Activated B cell treated with CpG ODN at 0.5 μM for 24 hours (primary cell): Measurements from ENCODE around the gene NHEJ1. TPM values are rescaled to one million over a fixed set of nuclear protein-coding genes. Genes with fewer than 3 reads are reported as not detected.
A peak's percentile ranks its signal among the peaks of the same experiment; 100 is the strongest.

Source experiments
- ATAC-seq: fragments of 200-7000 bp; cut with Tn5 transposase; one replicate; pipeline ENCODE4 v1.10.0; 2021; ENCODE audit warnings: low read depth, mild to moderate bottlenecking, moderate library complexity
- CTCF ChIA-PET: fragments of 350-600 bp; sonication (Branson Sonifier 250); formaldehyde crosslinking; loops from one replicate; lab custom pipeline; 2021; ENCODE audit warnings: antibody characterized with exemption; lab: Charles Lee
- POLR2A ChIA-PET: fragments of 350-600 bp; sonication (Branson Sonifier 250); formaldehyde crosslinking; loops from one replicate; lab custom pipeline; 2021; ENCODE audit warnings: antibody characterized with exemption; lab: Charles Lee
- DNase-seq: peaks from one replicate; pipeline ENCODE4 v3.0.0; 2022
- H3K27ac Mint-ChIP-seq: one replicate; pipeline ENCODE4 v1.8.0; 2020; ENCODE audit warnings: mixed read lengths
- H3K27me3 Mint-ChIP-seq: one replicate; pipeline ENCODE4 v1.8.0; 2021; ENCODE audit warnings: mixed read lengths
- H3K36me3 Mint-ChIP-seq: one replicate; pipeline ENCODE4 v1.8.0; 2021; ENCODE audit warnings: low read depth, mixed read lengths
- H3K4me1 Mint-ChIP-seq: one replicate; pipeline ENCODE4 v1.8.0; 2021; ENCODE audit warnings: mixed read lengths
- H3K4me3 Mint-ChIP-seq: one replicate; pipeline ENCODE4 v1.8.0; 2020; ENCODE audit warnings: mild to moderate bottlenecking, mixed read lengths
- H3K9me3 Mint-ChIP-seq: one replicate; pipeline ENCODE4 v1.8.0; 2020; ENCODE audit warnings: mixed read lengths
- intact Hi-C: fragments of 100-400 bp; cut with micrococcal nuclease; formaldehyde crosslinking; loops from one replicate; pipeline ENCODE4 v1.15.1; 2024
- total RNA-seq: library from RNA; stranded (reverse); gene quantifications from 2 replicates; pipeline ENCODE4 v1.2.3, GENCODE V29; 2022
- TF ChIP-seq, protein P1 (sequence below): fragments of 200-600 bp; IDR thresholded peaks from one replicate; pipeline ENCODE4 v1.8.0; 2022; ENCODE audit warnings: antibody characterized with exemption, mild to moderate bottlenecking

The NHEJ1 gene
- total RNA-seq, 1 donor from 2014 or later = 19.1 TPM

DNA sequence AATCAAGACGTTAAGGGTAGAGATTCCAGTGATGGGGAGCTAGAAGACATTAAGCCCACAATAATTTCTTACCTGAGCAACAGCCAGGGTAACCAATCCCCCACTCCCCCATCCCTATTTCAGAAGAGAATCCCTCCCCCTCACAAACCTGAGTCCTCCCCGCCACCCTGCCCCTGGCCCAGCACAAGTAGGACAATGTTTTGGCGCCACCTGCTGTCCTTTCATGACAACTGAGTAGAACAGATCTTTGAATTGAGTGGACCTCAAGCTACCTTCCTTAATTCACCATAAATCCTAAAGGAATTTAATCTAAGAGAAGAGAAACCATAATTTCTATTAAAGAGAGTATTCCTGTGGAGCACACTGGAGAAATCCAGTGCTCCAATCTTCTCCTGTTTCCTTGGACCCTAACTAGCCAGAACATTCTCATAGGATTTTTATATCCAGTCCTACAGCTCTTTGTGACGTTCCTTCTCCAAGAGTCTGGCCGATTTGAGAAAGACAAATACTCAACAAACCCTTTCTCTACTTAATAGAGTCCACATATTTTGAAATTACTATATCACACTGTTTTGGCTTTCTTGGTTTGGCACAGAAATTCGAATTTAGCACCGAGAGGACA lies 41.1 kb downstream of the NHEJ1 start:
- ATAC-seq (peak; percentile 50), DNase-seq (peak; percentile 27)
- TF ChIP-seq, protein P1, sequence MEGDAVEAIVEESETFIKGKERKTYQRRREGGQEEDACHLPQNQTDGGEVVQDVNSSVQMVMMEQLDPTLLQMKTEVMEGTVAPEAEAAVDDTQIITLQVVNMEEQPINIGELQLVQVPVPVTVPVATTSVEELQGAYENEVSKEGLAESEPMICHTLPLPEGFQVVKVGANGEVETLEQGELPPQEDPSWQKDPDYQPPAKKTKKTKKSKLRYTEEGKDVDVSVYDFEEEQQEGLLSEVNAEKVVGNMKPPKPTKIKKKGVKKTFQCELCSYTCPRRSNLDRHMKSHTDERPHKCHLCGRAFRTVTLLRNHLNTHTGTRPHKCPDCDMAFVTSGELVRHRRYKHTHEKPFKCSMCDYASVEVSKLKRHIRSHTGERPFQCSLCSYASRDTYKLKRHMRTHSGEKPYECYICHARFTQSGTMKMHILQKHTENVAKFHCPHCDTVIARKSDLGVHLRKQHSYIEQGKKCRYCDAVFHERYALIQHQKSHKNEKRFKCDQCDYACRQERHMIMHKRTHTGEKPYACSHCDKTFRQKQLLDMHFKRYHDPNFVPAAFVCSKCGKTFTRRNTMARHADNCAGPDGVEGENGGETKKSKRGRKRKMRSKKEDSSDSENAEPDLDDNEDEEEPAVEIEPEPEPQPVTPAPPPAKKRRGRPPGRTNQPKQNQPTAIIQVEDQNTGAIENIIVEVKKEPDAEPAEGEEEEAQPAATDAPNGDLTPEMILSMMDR = no peak
- ChIA-PET CTCF (interaction anchor here (0.7 to 4.4 kb wide), 19 partner anchors 10 to 268 kb away, joined by 3 to 39 read pairs (median 5); no protein-coding TSS in a partner anchor), POLR2A (no interaction called here)
- H3K27ac Mint-ChIP-seq = no peak overlapping the region
- peaks cover 26% of the 10 kb centered on the region for H3K36me3 Mint-ChIP-seq
- no peaks in the 10 kb centered on the region for H3K27me3 Mint-ChIP-seq
- intact Hi-C loops = loop anchor here (1.0 to 5.0 kb wide), 4 partner anchors 61 to 266 kb away; no protein-coding TSS in a partner anchor
- H3K4me1 Mint-ChIP-seq = no peaks in the 10 kb centered on the region
- H3K4me3 Mint-ChIP-seq = no peak overlapping the region
- H3K9me3 Mint-ChIP-seq = no peaks in the 10 kb centered on the region

DNA sequence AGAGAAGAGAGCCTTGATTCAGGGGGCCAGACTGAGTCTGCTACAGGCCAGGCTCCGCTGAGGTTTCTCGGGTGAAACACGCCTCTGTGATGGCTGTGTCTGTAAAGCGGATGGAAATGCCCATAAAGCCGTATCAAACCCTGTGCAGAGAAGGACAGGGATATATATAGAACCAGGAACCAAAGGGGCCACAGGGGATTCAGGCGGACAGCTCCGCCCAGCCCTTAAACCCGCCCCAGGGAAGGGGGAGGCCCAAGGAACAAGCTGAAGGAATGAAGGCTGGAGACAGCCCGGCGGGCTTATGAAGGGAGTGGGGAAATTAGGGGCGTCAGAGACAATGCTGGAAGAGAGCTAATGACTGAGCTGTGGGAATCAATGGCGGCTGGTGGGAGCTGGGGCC lies 42.1 kb downstream of the NHEJ1 start:
- H3K27me3 Mint-ChIP-seq = no peaks in the 10 kb centered on the region
- DNase-seq (no peak), ATAC-seq (no peak)
- H3K4me1 Mint-ChIP-seq = no peaks in the 10 kb centered on the region
- POLR2A ChIA-PET = no interaction called here
- intact Hi-C loops = loop anchor here (5.0 kb wide), 1 partner anchor 136 kb away; no protein-coding TSS in a partner anchor
- no peak overlapping the region for H3K27ac Mint-ChIP-seq
- peaks cover 22% of the 10 kb centered on the region for H3K36me3 Mint-ChIP-seq
- CTCF ChIA-PET = interaction anchor here (0.7 to 4.4 kb wide), 5 partner anchors 15 to 267 kb away, joined by 3 to 39 read pairs (median 4); no protein-coding TSS in a partner anchor
- TF ChIP-seq, protein P1 = no peak
- H3K9me3 Mint-ChIP-seq = no peaks in the 10 kb centered on the region
- no peak overlapping the region for H3K4me3 Mint-ChIP-seq

DNA sequence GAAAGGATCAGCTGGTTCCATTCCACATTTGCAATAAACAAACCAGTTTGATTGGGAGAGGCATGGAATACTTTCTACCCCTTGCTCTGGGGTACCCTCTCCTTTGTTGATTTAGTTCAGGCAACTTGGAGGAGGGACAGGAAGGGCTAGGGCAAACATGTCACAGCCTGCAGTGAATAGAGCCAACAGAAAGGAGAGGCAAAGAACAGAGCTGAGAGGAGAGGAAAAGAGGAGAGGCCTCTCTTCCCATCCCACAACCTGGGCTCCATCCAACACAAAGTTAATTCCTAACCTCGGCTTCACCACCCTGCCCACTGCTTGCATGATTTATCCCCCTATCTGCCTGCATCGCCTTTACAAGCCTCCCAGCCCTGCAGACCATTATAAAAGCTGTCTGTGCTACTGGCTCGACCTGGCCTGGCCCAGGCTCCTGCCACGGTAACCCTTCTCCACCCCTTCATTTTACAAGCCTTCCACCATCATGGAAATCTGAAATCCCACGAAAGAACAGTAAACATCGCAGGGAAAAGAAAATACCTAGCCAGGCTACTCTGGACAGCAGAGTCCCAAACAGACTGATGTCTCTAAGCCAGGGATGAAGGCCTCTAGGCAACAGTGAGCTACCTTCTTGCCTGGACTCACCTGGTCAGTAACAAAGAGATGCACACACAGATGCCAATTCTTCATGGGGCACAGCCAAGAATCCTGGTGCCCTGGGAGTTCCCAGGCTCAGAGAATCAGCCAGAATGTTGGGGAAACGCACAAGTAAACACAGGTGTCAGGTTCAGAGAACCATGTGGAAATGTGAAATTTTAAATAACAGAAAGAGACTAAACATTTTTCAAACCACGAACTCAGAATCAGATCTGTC lies 43.6 kb downstream of the NHEJ1 start:
- H3K4me1 Mint-ChIP-seq = no peaks in the 10 kb centered on the region
- intact Hi-C loops = loop anchor here (5.0 kb wide), 1 partner anchor 135 kb away; no protein-coding TSS in a partner anchor
- H3K36me3 Mint-ChIP-seq = peaks cover 16% of the 10 kb centered on the region
- H3K27ac Mint-ChIP-seq = no peak overlapping the region
- H3K9me3 Mint-ChIP-seq = no peaks in the 10 kb centered on the region
- no peak overlapping the region for H3K4me3 Mint-ChIP-seq
- POLR2A ChIA-PET = interaction anchor here (0.7 kb wide), 1 partner anchor 329 kb away, joined by 3 read pairs; no protein-coding TSS in a partner anchor
- no peaks in the 10 kb centered on the region for H3K27me3 Mint-ChIP-seq
- no peak for ATAC-seq
- CTCF ChIA-PET = interaction anchor here (1.2 to 4.4 kb wide), 5 partner anchors 9 to 266 kb away, joined by 3 to 39 read pairs (median 4); no protein-coding TSS in a partner anchor
- DNase-seq = no peak
- TF ChIP-seq, protein P1 = no peak

DNA sequence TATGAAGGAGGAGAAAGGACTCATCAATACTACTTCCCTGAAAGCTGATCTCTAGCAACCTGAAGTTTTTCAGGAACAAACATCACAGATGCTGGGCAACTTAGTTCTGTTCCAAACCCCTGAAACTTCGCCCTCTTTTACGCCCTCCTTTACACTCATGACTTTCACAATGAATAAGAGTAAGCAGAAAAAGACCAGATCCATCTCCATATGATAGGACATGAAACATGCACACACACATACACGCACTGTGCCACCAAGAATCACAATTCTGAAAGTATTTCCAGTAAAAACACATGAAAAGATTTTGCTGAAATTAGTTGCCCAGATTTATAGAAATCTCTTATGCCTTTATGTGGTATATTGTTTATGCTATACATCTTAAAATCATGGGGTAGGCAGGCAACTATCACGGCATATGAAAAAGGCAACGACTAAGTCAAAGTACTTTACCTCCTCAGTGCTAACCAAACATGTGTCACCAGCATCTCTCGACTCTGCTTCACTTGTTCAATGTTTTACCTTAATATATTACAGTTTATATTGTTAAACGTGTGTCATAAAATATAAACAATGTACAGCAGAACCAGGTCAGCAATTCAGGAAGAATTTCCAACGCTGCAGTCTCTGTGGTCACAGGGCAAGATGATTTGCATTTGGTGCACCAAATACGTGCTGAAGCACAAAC lies 47.8 kb downstream of the NHEJ1 start:
- TF ChIP-seq, protein P1 = no peak
- CTCF ChIA-PET = no interaction called here
- POLR2A ChIA-PET = no interaction called here
- H3K4me1 Mint-ChIP-seq = no peaks in the 10 kb centered on the region
- intact Hi-C loops = no loop called here
- no peak for DNase-seq
- H3K27me3 Mint-ChIP-seq = no peaks in the 10 kb centered on the region
- no peaks in the 10 kb centered on the region for H3K9me3 Mint-ChIP-seq
- peaks cover 21% of the 10 kb centered on the region for H3K36me3 Mint-ChIP-seq
- ATAC-seq = no peak
- no peak overlapping the region for H3K27ac Mint-ChIP-seq
- H3K4me3 Mint-ChIP-seq = no peak overlapping the region
